ENCODE measurements around the gene NAA60.
"Not testable (repeated sequence)": the region's sequence is repeated elsewhere in the genome, so short reads cannot be mapped to it uniquely, and the experiment has no call there.

Gene NAA60

GRCh38 chr16:3510416-3510815, 66.9 kb downstream of the NAA60 start:
- DNase-seq (ENCODE audit: low read depth, low spot score), result no peak

DNA sequence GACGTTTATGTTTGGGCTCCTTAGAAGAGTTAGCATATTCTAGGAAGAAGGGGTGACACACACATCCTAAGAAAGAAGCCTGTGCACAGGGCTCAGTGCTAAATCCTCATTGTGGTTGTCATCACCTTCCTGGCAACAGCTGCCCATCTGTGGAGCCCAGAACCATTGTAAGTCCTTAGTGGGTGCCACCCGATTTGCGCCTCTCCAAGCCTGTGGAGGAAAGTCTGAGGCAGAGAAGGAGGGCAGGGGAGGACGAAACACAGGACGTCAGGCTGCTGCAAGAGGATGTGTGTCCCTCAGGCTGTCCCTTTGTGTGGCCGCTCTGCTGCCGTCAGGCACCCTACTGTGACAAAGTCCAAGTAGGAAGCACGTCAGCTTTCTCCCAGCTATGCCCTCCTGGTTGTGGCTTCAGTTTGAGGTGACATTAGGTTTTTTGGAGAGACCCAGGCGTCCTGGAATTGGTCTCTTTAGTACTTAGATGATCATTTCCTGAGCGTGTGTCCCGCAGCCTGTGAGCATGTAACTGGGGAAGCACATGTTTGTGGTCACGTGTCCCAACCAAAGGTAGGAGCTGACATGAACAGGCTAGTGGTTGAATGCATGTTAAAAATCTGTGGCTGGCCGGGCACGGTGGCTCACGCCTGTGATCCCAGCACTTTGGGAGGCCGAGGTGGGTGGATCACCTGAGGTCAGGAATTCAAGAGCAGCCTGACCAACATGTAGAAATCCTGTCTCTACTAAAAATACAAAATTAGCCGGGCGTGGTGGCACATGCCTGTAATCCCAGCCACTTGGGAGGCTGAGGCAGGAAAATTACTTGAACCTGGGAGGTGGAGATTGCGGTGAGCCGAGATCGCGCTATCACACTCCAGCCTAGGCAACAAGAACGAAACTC, 68.1 kb downstream of the NAA60 start:
- no peak for DNase-seq (ENCODE audit: low read depth, low spot score)

DNA sequence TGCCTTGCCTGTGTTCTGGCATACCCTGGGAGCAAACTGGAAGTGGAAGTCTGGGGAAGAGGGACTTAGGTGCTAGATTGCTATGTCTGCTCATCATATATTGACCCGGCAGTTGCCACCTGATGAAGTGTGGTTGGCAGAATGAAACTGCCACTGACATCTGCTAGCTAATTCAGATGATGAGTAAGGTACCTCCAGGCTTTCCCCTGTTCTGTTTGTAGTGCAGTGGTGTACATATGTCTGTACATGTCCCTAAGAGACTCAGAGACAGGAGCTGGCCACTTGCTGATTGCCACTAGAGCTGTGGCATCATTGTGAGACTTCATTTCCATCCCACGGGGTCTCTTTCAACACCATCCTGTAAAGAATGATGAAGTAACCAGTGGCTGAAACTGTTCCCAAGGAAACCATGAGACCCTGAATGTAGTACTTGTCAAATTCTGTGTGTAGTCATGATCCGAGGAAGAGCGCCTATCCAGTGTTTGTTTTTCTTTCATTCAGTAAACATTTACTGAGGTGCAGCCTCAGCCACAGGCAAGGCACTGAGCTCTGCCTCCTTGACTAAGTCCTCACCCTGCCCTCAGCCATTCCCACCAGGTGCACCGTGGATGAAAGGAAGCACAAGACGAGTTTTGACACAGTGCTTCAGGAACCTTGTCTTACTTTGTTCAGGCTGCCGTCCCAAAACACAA, 70.6 kb downstream of the NAA60 start:
- DNase-seq (ENCODE audit: low read depth, low spot score), result no peak

DNA sequence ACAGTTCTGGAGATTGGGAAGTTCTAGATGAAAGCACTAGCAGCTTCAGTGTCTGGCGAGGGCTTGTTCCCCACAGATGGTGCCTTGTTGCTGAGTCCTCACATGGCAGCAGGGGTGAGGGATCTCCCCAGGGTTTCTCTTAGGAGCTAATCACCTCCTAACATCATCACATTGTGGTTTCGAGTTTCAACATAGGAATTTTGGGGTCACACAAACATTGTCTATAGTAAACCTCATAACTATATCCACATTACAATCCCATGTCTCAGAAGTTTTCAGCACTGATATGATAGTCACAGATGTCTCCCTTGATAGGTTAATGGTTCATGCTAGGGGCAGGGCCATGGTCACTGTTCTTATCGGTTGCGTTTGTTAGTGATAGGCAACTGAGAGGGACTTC, 71.1 kb downstream of the NAA60 start:
- DNase-seq (ENCODE audit: low read depth, low spot score), result no peak

DNA sequence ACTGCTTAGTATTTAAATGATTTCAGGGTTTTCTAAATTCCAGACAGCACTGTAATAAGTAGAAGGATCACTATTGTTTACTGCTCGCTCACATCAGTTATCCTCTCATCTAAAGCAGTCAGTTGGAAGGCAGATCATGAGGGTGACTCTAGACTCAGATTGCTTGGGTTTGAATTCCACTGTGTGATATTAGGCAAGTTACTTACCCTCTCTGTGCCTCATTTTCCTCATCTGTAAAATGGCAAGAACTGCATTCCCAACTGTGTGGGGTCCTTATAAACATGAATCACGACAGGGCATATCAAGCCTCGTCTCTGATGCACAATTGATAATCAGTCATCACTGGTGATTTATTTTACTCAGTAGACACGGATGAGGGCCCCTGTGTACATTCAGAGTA, 72.4 kb downstream of the NAA60 start:
- DNase-seq (ENCODE audit: low read depth, low spot score), result no peak

DNA sequence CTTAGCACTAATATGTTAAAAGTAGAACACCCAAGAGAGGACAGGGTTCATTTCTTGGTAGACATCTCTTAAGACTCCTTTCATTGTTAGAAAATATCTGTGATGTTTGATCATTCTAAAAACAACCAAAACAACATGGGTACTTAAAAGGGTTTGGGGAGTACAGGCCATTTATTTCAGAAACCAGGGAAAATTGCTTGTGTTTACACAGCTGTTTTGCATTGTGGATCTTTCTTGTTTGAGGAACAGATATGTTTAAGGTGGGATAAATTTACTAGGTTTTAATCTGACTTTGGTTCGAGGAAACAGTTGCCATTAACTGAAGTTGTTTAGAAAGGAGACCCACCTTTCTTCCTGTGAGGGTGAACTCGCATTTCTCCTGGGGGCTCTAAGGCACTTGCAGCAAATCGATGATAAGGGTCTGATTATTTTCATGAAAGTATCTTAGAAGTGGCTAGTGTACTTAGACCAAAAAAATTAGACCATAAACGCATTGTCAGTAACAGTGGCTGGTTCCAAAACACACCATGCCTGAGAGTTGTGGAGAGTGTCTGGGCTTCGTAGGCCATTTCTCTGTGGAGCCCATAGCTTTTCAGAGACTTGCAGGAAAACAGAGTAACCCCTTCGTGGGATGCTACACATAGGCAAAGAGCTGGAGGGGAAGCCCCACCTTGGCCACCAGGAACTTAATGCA, 75.0 kb downstream of the NAA60 start:
- DNase-seq (ENCODE audit: low read depth, low spot score), result no peak

DNA sequence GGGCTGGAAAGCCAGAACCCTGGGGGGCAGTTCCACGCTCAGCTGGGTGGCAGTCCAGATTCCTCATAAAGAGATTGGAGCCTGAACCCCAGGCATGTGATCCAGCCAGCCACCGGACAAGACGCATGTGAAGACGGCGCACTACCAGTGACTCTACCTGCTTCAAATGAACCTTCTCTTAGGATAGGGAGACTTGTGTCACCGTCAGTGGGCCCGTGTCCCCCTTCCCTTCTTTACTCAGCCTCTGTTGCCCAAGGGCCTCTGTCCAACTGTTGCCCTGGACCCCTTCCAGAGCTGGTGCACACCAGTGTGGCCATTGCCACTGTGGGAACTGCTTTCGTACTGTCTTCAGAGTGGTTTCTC, 75.5 kb downstream of the NAA60 start:
- DNase-seq (ENCODE audit: low read depth, low spot score), result no peak

DNA sequence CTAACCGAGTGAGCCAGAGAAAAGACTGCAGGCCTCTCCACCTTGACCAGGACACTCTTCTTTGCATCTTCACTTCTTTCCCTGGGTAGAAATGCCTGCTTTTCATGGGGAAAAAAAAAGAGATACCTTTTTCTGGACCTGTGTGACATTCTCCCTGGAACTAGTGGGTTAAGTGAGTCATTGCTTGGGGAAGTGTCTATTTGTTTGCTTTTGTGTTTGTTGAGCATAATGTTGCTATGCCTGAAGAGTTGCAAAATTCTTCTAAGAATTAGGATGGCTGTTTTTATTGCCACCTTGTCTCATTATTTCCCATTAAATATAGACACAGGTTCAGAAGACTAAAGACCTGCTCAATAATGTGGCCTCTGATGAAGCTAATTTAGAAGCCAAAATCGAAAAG, 76.1 kb downstream of the NAA60 start:
- no peak for DNase-seq (ENCODE audit: low read depth, low spot score)

DNA sequence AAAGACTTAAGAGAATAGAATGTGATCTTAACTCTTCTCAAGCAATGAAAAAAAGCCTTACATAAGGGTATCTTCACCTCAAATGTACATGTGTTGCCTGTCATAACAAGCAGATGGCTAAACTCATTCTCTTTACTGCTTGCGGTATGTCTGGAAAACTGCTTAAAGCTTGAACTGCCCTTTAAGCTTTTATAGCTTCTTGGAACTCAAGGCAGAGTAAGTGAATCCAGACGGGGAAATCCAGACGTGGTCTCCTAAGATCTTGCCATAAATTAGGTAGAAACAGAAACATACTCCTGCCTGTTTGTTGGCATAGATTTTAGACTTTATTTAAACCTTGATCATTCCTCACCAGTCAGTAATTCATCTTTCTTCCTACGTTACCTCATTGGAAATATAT, 76.9 kb downstream of the NAA60 start:
- no peak for DNase-seq (ENCODE audit: low read depth, low spot score)

GRCh38 chr16:3520841-3521240, 77.4 kb downstream of the NAA60 start:
- DNase-seq (ENCODE audit: low read depth, low spot score), result no peak

- no peak for DNase-seq (ENCODE audit: low read depth, low spot score)
These were observed 79.8 kb downstream of the NAA60 start for GRCh38 chr16:3523281-3523680.

DNA sequence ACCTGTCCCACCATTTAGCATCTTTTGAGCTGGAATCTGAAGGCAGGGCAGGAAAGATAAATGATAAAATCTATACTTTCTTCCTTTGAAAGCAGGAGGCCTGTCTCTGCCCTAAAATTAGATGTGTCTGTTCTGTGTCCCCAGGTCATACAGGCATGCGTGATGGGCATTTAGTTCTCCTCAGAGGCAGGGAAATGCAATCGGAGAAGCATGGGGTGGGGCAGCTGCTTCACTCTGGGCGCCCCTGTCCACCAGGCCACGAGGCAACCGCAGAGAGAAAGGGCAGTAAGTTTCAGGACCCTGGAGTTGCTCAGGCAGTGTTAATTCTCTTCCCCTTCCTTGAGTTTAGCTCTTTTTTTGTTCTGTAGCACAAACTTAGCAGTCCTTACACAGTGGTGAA, 82.5 kb downstream of the NAA60 start:
- DNase-seq (ENCODE audit: low read depth, low spot score), result no peak

- DNase-seq (ENCODE audit: low read depth, low spot score), result not testable (repeated sequence)
These were observed 83.8 kb downstream of the NAA60 start for GRCh38 chr16:3527216-3527829.

DNA sequence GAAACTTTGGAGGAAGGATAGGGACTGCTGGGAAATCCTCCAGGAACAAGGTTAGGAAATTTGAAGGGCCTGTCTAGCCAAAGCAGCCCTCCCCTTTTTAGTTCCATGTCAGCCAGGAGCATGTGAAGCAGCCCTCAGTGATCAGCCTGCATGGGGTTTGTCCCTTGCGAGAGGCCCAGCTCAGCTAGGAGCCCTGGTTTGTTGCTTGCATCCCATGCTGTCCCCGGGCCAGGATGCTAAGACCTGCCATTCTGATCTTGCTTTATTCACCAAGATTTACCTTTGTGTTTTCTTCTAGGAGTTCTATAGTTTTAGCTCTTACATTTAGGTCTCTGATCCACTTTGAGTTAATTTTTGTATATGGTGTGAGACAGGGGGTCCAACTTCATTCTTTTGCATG, 84.9 kb downstream of the NAA60 start:
- no peak for DNase-seq (ENCODE audit: low read depth, low spot score)

GRCh38 chr16:3529175-3529574, 85.7 kb downstream of the NAA60 start:
- no peak for DNase-seq (ENCODE audit: low read depth, low spot score)

DNA sequence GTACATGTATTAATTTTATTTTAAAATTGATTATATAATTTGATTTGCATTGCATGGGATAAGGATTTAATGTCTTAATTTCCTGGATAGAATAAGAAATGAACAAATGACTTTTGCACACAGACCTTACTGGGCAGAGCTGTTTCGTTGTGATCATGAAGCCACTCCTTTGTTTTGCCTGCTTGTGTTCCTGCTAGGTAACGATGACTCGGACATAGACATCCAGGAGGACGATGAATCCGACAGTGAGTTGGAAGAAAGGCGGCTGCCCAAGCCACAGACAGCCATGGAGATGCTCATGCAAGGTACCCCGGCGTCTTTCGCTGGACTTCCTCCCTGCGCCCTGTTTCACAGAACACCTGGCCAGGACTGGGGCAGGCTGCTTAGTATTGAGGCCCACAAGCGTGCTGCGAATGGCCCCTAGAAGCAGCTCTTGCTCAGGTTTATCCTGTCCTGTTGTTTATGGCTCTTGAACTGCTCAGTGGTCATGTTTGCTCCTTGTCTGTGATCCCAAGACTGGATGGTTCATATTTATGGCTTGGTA, 87.0 kb downstream of the NAA60 start:
- no peak for DNase-seq (ENCODE audit: low read depth, low spot score)

GRCh38 chr16:3532741-3533140, 89.3 kb downstream of the NAA60 start:
- no peak for DNase-seq (ENCODE audit: low read depth, low spot score)

DNA sequence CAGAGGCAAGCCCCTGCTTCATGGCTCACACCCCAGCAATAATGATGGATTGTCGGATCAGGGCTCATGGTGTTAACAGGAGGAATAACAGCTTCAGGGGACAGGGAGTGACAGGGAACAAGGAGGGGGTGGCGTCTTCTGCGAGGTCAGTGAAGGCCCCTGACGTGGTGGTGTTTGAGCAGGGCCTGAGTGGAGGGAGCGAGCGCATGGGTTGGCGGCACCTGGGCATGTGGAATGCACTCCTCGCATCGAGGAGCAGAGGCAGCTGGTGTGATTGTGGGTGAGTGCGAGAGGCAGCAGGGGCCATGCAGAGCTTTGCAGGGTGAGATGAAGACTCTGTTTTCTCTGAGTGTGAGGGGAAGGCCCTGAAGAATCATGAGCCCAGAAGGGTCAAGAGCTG, 90.6 kb downstream of the NAA60 start:
- no peak for DNase-seq (ENCODE audit: low read depth, low spot score)

GRCh38 chr16:3536271-3536731, 92.8 kb downstream of the NAA60 start:
- DNase-seq (ENCODE audit: low read depth, low spot score), result no peak

Data from brain pericyte (primary cell).